Liver (tissue), 9 donors: ENCODE results near the gene BICRA. TPM values are rescaled to one million over a fixed set of nuclear protein-coding genes. Genes with fewer than 3 reads are reported as not detected.

Source experiments
- DNase-seq: peaks from one replicate; pipeline ENCODE4 v3.0.0-alpha.2; 2017; ENCODE audit warnings: low spot score
- H3K27ac ChIP-seq, 2 donors: one replicate each; pipeline ENCODE4 v1.7.0; 2013; ENCODE audit warnings: inconsistent platforms in 2 of 2, low read length in 2 of 2, control low read depth in 1 of 2, low read depth in 1 of 2, mild to moderate bottlenecking in 1 of 2
- H3K27me3 ChIP-seq, 4 donors: one replicate each; pipeline versions ENCODE4 v1.6.1 to v1.7.0; 2013; ENCODE audit warnings: low read length in 3 of 4, inconsistent platforms in 1 of 4, mild to moderate bottlenecking in 1 of 4, moderate library complexity in 1 of 4; ENCODE audit not compliant: control insufficient read depth in 4 of 4, insufficient read depth in 4 of 4
- H3K36me3 ChIP-seq, 4 donors: one replicate each; pipeline versions ENCODE4 v1.6.1 to v1.7.0; 2013; ENCODE audit warnings: low read length in 3 of 4, mild to moderate bottlenecking in 3 of 4, low read depth in 1 of 4, moderate library complexity in 1 of 4; ENCODE audit not compliant: control insufficient read depth in 4 of 4, insufficient read depth in 3 of 4
- H3K4me1 ChIP-seq, 4 donors: one replicate each; pipeline versions ENCODE4 v1.6.1 to v1.7.0; 2013; ENCODE audit warnings: low read length in 3 of 4, mild to moderate bottlenecking in 3 of 4, moderate library complexity in 1 of 4; ENCODE audit not compliant: control insufficient read depth in 4 of 4, insufficient read depth in 4 of 4
- H3K4me3 ChIP-seq, 3 donors: one replicate each; pipeline versions ENCODE4 v1.6.1 to v1.7.0; 2013; ENCODE audit warnings: low read length in 3 of 3, control low read depth in 1 of 3, low read depth in 1 of 3, mild to moderate bottlenecking in 1 of 3
- H3K9ac ChIP-seq, 2 donors: one replicate each; pipeline ENCODE4 v1.7.0; 2013; ENCODE audit warnings: low read length in 2 of 2, mild to moderate bottlenecking in 2 of 2, moderate library complexity in 2 of 2, control low read depth in 1 of 2, low read depth in 1 of 2
- H3K9me3 ChIP-seq, 4 donors: one replicate each; pipeline versions ENCODE4 v1.6.1 to v1.7.0; 2013; ENCODE audit warnings: low read length in 3 of 4; ENCODE audit not compliant: control insufficient read depth in 4 of 4
- EGR1 ChIP-seq, 2 donors: IDR thresholded peaks; 2 replicates each; pipeline ENCODE4 v1.6.1; 2016 to 2018; ENCODE audit warnings: antibody characterized with exemption in 2 of 2, low read depth in 2 of 2
- FOXA1 ChIP-seq: IDR thresholded peaks from 2 replicates; pipeline ENCODE4 v1.6.1; 2016; ENCODE audit warnings: antibody characterized with exemption
- FOXA2 ChIP-seq: IDR thresholded peaks from 2 replicates; pipeline ENCODE4 v1.6.1; 2016; ENCODE audit warnings: antibody characterized with exemption
- GABPA ChIP-seq, 2 donors: IDR thresholded peaks in 1 of 2; conservative IDR thresholded peaks in 1 of 2; 2 replicates each; pipeline ENCODE4 v1.6.1; 2016; ENCODE audit warnings: antibody characterized with exemption in 2 of 2, mild to moderate bottlenecking in 1 of 2, moderate library complexity in 1 of 2
- HNF4A ChIP-seq, 2 donors: conservative IDR thresholded peaks; 2 replicates each; pipeline ENCODE4 v1.6.1; 2016; ENCODE audit warnings: antibody characterized with exemption in 2 of 2, mild to moderate bottlenecking in 2 of 2
- HNF4G ChIP-seq: IDR thresholded peaks from 2 replicates; pipeline ENCODE4 v1.6.1; 2016; ENCODE audit warnings: antibody characterized with exemption
- JUND ChIP-seq, 2 donors: IDR thresholded peaks; 2 replicates each; pipeline ENCODE4 v1.6.1; 2016; ENCODE audit warnings: antibody characterized with exemption in 2 of 2
- NR2F2 ChIP-seq: IDR thresholded peaks from 2 replicates; pipeline ENCODE4 v1.6.1; 2016; ENCODE audit warnings: antibody characterized with exemption
- RAD21 ChIP-seq, 2 donors: IDR thresholded peaks; 2 replicates each; pipeline ENCODE4 v1.6.1; 2016; ENCODE audit warnings: antibody characterized with exemption in 2 of 2, mild to moderate bottlenecking in 2 of 2
- RXRA ChIP-seq, 2 donors: IDR thresholded peaks; 2 replicates each; pipeline ENCODE4 v1.6.1; 2017 to 2018; ENCODE audit warnings: antibody characterized with exemption in 2 of 2, mild to moderate bottlenecking in 1 of 2
- SP1 ChIP-seq: IDR thresholded peaks from 2 replicates; pipeline ENCODE4 v1.6.1; 2018; ENCODE audit warnings: antibody characterized with exemption, mild to moderate bottlenecking
- TAF1 ChIP-seq: conservative IDR thresholded peaks from 2 replicates; pipeline ENCODE4 v1.6.1; 2016; ENCODE audit warnings: antibody characterized with exemption, mild to moderate bottlenecking
- YY1 ChIP-seq: IDR thresholded peaks from 2 replicates; pipeline ENCODE4 v1.6.1; 2016; ENCODE audit warnings: antibody characterized with exemption, mild to moderate bottlenecking
- WGBS: extraction: QIAGEN DNeasy Blood & Tissue Kit; methylation state at CpG from one replicate; pipeline ENCODE4 v1.1.7; 2013; 5-methylcytosine and 5-hydroxymethylcytosine counted together
- polyA plus RNA-seq, 2 donors: library from polyadenylated mRNA; stranded (reverse) in 1 of 2; unstranded in 1 of 2; fragments of 200-250 nt in 1 of 2; fragments of >200 nt in 1 of 2; fragmentation: Nextera tagmentation in 1 of 2; extraction: Ambion mirVana in 1 of 2; gene quantifications; one replicate each; pipeline versions ENCODE4 v1.2.1 to v1.2.3, GENCODE V29; 2013 to 2015
- total RNA-seq, 2 donors: library from RNA; depleted of rRNA; stranded (reverse); fragments of >200 nt; gene quantifications; one replicate each; pipeline ENCODE4 v1.2.3, GENCODE V29; 2014
- TF ChIP-seq, protein P1 (sequence below): fragments of 150-350 bp; IDR thresholded peaks from 2 replicates; pipeline ENCODE4 v1.5.1; 2017; ENCODE audit warnings: improper control_type of control experiment, low read depth, low read length; ENCODE audit not compliant: missing input control
- TF ChIP-seq, protein P2 (sequence below): IDR thresholded peaks from 2 replicates; pipeline ENCODE4 v1.6.1; 2016; ENCODE audit warnings: antibody characterized with exemption
- TF ChIP-seq, protein P3 (sequence below): IDR thresholded peaks from 2 replicates; pipeline ENCODE4 v1.6.1; 2016; ENCODE audit warnings: antibody characterized with exemption
- TF ChIP-seq, protein P4 (sequence below): IDR thresholded peaks from 2 replicates; pipeline ENCODE4 v1.6.1; 2016; ENCODE audit warnings: antibody characterized with exemption
- TF ChIP-seq, protein P5 (sequence below): IDR thresholded peaks from 2 replicates; pipeline ENCODE4 v1.6.1; 2016; ENCODE audit warnings: antibody characterized with exemption, mild to moderate bottlenecking
- donor health status: healthy.
- donor health status: healthy.
- donor health status: healthy.
- donor health status: healthy.
- donor health status: healthy.

BICRA gene
- total and polyA plus RNA-seq, 4 donors: 0.63 to 8.9 (median 3.0) TPM

DNA sequence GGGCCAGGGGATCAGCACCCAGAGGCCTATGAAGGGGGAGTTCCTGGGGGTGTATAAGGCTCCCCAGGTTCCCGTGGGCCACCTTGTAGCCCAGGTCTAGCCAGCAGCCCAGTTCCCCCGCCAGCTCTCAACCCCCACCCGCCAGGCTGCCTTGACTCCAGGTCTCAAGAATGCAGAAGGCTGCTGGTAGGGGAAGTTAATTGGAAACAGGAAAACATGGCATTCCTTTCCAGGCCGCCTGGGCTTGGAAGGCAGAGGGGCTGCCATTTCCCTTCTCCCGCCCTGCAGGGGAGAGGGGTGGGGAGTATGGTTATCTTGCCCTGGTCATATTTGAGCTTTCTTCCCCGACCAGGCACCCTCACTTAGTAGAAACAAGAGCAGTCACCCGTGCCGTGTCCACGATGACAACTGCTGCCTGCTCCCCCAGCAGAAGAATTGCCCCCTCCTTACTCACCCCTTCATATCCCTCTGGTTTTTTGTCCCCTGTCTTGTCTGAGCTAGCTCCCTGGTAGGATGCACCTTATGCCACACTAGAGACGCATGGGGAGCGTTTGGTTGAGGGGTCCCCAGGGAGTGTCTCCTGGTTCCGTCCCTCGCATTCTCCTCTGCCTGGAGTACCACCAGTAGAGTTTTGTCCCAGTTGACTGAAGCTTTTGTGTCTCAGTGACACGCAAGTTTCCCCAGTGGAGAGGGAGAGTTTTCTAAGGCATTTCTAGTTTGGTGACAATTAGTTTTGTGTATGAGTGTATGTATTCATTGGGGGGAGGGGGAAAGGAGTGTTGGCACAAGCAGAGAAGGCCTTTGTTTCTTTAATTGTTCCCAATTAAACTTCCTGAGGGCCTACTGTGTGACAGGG is 4.5 kb downstream of the BICRA start:
- TF ChIP-seq HNF4G (no peak), RXRA (IDR thresholded peaks at IDR 0.05) (no peak), GABPA (IDR thresholded peaks at IDR 0.05 in 1 of 2, conservative IDR thresholded peaks at IDR 0.05 in 1 of 2) (no peak), HNF4A (conservative IDR thresholded peaks at IDR 0.05) (no peak), FOXA2 (no peak), RAD21 (IDR thresholded peaks at IDR 0.05) (no peak)
- TF ChIP-seq, protein P1, sequence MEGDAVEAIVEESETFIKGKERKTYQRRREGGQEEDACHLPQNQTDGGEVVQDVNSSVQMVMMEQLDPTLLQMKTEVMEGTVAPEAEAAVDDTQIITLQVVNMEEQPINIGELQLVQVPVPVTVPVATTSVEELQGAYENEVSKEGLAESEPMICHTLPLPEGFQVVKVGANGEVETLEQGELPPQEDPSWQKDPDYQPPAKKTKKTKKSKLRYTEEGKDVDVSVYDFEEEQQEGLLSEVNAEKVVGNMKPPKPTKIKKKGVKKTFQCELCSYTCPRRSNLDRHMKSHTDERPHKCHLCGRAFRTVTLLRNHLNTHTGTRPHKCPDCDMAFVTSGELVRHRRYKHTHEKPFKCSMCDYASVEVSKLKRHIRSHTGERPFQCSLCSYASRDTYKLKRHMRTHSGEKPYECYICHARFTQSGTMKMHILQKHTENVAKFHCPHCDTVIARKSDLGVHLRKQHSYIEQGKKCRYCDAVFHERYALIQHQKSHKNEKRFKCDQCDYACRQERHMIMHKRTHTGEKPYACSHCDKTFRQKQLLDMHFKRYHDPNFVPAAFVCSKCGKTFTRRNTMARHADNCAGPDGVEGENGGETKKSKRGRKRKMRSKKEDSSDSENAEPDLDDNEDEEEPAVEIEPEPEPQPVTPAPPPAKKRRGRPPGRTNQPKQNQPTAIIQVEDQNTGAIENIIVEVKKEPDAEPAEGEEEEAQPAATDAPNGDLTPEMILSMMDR: no peak
- TF ChIP-seq, protein P2, sequence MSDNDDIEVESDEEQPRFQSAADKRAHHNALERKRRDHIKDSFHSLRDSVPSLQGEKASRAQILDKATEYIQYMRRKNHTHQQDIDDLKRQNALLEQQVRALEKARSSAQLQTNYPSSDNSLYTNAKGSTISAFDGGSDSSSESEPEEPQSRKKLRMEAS: no peak
- Histone ChIP-seq H3K36me3 (no peaks in the 10 kb centered on the region), H3K4me1 (peaks cover 6 to 22% (median 19%) of the 10 kb centered on the region in 4 donors), H3K9ac (no peak overlapping the region), H3K4me3 (no peak overlapping the region), H3K27me3 (no peaks in the 10 kb centered on the region), H3K27ac (peak overlapping the region in 1 of 2 donors; percentile 34), H3K9me3 (no peaks in the 10 kb centered on the region)
- WGBS: 78% methylated on average over 14 of the region's 14 CpGs
- no peak for DNase-seq

DNA sequence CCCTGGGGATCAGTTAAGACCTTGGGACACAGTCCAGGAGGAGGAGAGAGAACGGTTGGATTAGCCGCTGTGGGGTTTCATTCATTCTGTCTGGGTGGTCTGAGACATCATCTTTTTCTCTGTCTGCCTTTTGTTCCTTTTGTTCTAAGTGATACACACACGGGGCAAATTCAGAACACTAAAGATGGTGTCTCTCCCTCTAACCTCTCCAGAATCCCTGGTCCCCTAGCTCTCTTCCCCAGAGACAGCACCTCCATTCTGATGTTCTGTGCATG is 5.0 kb downstream of the BICRA start:
- Histone ChIP-seq H3K27me3 (no peaks in the 10 kb centered on the region), H3K27ac (no peak overlapping the region), H3K4me3 (no peak overlapping the region), H3K4me1 (peaks cover 9 to 27% (median 22%) of the 10 kb centered on the region in 4 donors), H3K9ac (no peak overlapping the region), H3K36me3 (no peaks in the 10 kb centered on the region), H3K9me3 (no peaks in the 10 kb centered on the region)
- TF ChIP-seq RXRA (IDR thresholded peaks at IDR 0.05) (no peak), NR2F2 (no peak), FOXA1 (no peak), GABPA (IDR thresholded peaks at IDR 0.05 in 1 of 2, conservative IDR thresholded peaks at IDR 0.05 in 1 of 2) (no peak), YY1 (no peak), TAF1 (no peak), SP1 (no peak), EGR1 (IDR thresholded peaks at IDR 0.05; ENCODE audit: low read depth in 2 of 2) (no peak), RAD21 (IDR thresholded peaks at IDR 0.05) (no peak), JUND (IDR thresholded peaks at IDR 0.05) (no peak), FOXA2 (no peak), HNF4A (conservative IDR thresholded peaks at IDR 0.05) (no peak), HNF4G (no peak)
- TF ChIP-seq, protein P3, sequence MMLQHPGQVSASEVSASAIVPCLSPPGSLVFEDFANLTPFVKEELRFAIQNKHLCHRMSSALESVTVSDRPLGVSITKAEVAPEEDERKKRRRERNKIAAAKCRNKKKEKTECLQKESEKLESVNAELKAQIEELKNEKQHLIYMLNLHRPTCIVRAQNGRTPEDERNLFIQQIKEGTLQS: no peak
- TF ChIP-seq, protein P4, sequence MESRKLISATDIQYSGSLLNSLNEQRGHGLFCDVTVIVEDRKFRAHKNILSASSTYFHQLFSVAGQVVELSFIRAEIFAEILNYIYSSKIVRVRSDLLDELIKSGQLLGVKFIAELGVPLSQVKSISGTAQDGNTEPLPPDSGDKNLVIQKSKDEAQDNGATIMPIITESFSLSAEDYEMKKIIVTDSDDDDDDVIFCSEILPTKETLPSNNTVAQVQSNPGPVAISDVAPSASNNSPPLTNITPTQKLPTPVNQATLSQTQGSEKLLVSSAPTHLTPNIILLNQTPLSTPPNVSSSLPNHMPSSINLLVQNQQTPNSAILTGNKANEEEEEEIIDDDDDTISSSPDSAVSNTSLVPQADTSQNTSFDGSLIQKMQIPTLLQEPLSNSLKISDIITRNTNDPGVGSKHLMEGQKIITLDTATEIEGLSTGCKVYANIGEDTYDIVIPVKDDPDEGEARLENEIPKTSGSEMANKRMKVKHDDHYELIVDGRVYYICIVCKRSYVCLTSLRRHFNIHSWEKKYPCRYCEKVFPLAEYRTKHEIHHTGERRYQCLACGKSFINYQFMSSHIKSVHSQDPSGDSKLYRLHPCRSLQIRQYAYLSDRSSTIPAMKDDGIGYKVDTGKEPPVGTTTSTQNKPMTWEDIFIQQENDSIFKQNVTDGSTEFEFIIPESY: no peak
- TF ChIP-seq, protein P1: no peak
- TF ChIP-seq, protein P2: no peak
- TF ChIP-seq, protein P5, sequence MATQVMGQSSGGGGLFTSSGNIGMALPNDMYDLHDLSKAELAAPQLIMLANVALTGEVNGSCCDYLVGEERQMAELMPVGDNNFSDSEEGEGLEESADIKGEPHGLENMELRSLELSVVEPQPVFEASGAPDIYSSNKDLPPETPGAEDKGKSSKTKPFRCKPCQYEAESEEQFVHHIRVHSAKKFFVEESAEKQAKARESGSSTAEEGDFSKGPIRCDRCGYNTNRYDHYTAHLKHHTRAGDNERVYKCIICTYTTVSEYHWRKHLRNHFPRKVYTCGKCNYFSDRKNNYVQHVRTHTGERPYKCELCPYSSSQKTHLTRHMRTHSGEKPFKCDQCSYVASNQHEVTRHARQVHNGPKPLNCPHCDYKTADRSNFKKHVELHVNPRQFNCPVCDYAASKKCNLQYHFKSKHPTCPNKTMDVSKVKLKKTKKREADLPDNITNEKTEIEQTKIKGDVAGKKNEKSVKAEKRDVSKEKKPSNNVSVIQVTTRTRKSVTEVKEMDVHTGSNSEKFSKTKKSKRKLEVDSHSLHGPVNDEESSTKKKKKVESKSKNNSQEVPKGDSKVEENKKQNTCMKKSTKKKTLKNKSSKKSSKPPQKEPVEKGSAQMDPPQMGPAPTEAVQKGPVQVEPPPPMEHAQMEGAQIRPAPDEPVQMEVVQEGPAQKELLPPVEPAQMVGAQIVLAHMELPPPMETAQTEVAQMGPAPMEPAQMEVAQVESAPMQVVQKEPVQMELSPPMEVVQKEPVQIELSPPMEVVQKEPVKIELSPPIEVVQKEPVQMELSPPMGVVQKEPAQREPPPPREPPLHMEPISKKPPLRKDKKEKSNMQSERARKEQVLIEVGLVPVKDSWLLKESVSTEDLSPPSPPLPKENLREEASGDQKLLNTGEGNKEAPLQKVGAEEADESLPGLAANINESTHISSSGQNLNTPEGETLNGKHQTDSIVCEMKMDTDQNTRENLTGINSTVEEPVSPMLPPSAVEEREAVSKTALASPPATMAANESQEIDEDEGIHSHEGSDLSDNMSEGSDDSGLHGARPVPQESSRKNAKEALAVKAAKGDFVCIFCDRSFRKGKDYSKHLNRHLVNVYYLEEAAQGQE: no peak
- 72% methylated on average over 3 of the region's 3 CpGs for WGBS
- DNase-seq: no peak
